Measurements from ENCODE around the gene TFCP2.
A peak's percentile ranks its signal among the peaks of the same experiment; 100 is the strongest.

The TFCP2 gene

DNA sequence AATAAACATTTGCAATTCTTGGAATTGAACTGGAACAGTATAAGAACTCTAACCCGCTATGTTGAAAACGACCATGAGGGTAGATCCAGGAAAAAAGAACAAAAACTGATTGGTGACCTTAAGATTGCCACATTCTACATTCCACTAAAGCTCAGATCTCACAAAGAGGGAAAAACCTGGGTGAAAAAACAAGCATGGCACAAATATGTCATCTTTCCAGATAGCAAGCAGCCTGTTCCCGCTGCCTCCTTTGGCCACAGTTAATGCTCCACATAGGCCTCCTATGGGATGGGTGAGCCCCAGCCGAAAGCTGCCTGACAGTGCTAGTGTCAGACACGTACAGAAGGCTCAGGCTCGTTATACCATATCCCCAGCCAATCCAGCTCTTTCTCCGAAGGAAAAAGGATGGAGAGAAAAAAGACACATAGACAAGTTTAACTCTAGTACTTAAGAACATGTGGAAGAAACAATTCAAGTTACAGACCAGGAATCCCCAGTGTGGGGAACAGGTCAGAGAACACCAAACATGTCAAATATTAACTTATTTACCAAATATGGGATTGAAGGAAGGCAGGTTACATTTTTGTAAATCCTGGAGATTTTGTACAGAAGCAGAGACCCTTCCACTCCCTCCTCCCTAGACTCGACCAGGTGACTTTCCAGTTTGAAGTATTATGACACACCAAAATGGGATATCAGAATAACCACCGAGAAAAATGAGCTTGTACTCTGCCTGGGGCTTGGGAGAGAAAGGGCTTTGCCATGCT, 110.1 kb downstream of the TFCP2 start:
- no peak for ATAC-seq (replicated peaks; ENCODE audit: extremely low read depth, poor library complexity, severe bottlenecking)
- H3K4me3 Mint-ChIP-seq, result no peak overlapping the region
- H3K27ac Mint-ChIP-seq (ENCODE audit: low read depth), result no peak overlapping the region
- peaks cover 6% of the 10 kb centered on the region for H3K4me1 Mint-ChIP-seq
- no peaks in the 10 kb centered on the region for H3K27me3 Mint-ChIP-seq
- no peaks in the 10 kb centered on the region for H3K9me3 Mint-ChIP-seq
- H3K36me3 Mint-ChIP-seq (ENCODE audit: insufficient read depth), result peaks cover 51% of the 10 kb centered on the region
- no peak for DNase-seq (ENCODE audit: low spot score in 2 of 2)

DNA sequence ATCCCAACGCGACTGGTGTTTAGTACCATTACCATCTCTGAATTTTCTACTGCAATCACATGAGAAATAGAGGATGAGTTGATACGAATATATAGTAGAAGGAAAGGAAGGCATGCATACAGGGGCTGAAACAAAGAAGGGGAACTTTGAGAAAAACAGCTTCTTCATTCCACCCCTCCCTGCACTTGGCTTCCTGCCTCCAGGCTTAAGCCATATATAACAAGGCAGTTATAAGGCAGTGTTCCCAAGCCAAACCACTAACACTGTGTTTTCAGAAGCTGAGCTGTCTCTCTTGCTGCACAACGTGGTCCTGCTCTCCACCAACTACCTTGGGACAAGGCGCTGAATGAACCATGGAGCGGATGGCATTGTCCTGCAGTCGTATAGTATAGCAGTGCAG, 113.8 kb downstream of the TFCP2 start:
- Mint-ChIP-seq H3K27me3 (no peaks in the 10 kb centered on the region), H3K4me1 (peaks cover 6% of the 10 kb centered on the region), H3K27ac (ENCODE audit: low read depth) (no peak overlapping the region), H3K4me3 (no peak overlapping the region), H3K9me3 (no peaks in the 10 kb centered on the region), H3K36me3 (ENCODE audit: insufficient read depth) (peaks cover 58% of the 10 kb centered on the region)
- no peak for DNase-seq (ENCODE audit: low spot score in 2 of 2)
- no peak for ATAC-seq (replicated peaks; ENCODE audit: extremely low read depth, poor library complexity, severe bottlenecking)

DNA sequence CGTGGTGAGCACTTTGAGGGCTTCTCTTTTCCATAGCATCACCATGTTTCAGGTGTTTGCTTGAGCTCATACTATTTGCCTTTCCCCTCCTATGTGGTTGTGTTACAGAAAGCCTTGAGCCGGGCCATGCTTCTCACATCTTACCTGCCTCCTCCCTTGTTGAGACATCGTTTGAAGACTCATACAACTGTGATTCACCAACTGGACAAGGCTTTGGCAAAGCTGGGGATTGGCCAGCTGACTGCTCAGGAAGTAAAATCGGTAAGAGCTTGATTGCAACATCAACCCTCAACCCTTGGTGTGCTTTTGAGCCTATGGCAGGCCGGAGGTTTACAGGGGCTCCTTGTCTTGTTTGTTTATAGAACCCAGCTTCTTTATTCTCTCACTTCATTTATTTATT, 116.7 kb downstream of the TFCP2 start:
- Mint-ChIP-seq H3K27ac (ENCODE audit: low read depth) (no peak overlapping the region), H3K4me1 (peaks cover 11% of the 10 kb centered on the region), H3K36me3 (ENCODE audit: insufficient read depth) (peaks cover 58% of the 10 kb centered on the region), H3K27me3 (no peaks in the 10 kb centered on the region), H3K9me3 (no peaks in the 10 kb centered on the region), H3K4me3 (no peak overlapping the region)
- ATAC-seq (replicated peaks; ENCODE audit: extremely low read depth, poor library complexity, severe bottlenecking), result no peak
- DNase-seq (ENCODE audit: low spot score in 2 of 2), result no peak

DNA sequence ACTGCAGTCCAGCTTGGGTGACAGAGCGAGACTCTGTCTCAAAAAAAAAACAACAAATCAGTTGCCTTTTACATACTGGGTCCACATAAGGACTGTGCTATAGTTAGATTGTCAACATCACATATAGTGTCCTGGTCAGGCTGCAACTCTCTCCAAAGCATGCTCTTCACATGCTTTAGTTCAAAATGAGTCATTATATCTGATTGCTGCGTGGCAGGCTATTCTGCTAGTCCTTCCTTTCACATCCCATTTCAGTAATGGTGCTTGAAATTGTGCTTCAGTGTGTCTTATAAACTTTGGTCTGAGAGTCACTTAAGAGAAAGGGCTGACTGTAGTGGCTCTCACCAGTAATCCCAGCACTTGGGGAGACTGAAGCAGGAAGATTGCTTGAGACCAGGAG, 117.9 kb downstream of the TFCP2 start:
- peaks cover 59% of the 10 kb centered on the region for H3K36me3 Mint-ChIP-seq (ENCODE audit: insufficient read depth)

DNA sequence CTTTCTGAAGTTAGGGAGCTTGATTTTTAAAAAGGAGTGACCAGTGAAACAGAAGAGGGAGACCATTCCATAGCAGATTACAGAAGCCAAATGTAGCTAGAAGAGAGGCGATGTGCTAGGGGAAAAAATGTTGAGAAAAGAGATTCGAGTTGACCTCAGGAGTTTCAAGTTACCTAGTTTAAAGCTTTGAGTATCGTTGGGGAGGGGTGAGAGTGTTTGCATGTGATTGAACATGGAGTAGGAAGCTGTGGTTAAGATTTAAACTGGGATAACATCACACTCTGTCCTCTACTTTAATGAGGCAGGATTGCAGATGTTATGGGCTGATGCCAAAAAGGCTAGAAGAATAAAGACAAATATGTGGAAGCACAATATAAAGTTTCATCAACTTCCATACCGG, 121.1 kb downstream of the TFCP2 start:
- DNase-seq (ENCODE audit: low spot score in 2 of 2) (no peak), ATAC-seq (replicated peaks; ENCODE audit: extremely low read depth, poor library complexity, severe bottlenecking) (no peak)
- no peaks in the 10 kb centered on the region for H3K27me3 Mint-ChIP-seq
- no peaks in the 10 kb centered on the region for H3K9me3 Mint-ChIP-seq
- H3K36me3 Mint-ChIP-seq (ENCODE audit: insufficient read depth), result peaks cover 51% of the 10 kb centered on the region
- H3K27ac Mint-ChIP-seq (ENCODE audit: low read depth), result no peak overlapping the region
- H3K4me3 Mint-ChIP-seq, result no peak overlapping the region
- H3K4me1 Mint-ChIP-seq, result peaks cover 26% of the 10 kb centered on the region

More for the DNA sequence above, 117.9 kb downstream of the TFCP2 start:
- Mint-ChIP-seq H3K4me1 (peaks cover 8% of the 10 kb centered on the region), H3K4me3 (no peak overlapping the region), H3K9me3 (no peaks in the 10 kb centered on the region), H3K27me3 (no peaks in the 10 kb centered on the region), H3K27ac (ENCODE audit: low read depth) (no peak overlapping the region)
- DNase-seq (ENCODE audit: low spot score in 2 of 2) (no peak), ATAC-seq (replicated peaks; ENCODE audit: extremely low read depth, poor library complexity, severe bottlenecking) (no peak)

DNA sequence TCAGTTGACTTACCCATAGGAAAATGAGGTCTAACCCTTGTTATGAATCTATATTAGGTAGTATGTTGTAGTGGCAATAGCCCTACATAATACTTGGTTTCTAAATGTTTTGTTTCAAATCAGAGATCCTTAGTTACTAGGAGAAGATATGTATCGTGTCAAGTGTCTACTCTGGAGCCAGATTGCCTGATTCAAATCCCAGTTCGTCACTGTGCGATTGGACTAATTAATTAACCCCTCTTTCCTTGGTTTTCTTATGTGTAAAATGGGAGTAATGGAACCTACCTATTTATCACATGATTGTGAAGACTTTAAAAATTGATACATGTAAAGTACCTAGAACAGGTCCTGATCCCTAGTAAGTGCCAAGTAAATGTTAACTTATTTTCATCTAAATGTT, 123.4 kb downstream of the TFCP2 start:
- Mint-ChIP-seq H3K9me3 (no peaks in the 10 kb centered on the region), H3K27me3 (no peaks in the 10 kb centered on the region), H3K4me1 (peaks cover 26% of the 10 kb centered on the region), H3K27ac (ENCODE audit: low read depth) (peak overlapping the region; percentile 98), H3K4me3 (peak overlapping the region; percentile 98), H3K36me3 (ENCODE audit: insufficient read depth) (peaks cover 31% of the 10 kb centered on the region)
- no peak for DNase-seq (ENCODE audit: low spot score in 2 of 2)
- no peak for ATAC-seq (replicated peaks; ENCODE audit: extremely low read depth, poor library complexity, severe bottlenecking)

DNA sequence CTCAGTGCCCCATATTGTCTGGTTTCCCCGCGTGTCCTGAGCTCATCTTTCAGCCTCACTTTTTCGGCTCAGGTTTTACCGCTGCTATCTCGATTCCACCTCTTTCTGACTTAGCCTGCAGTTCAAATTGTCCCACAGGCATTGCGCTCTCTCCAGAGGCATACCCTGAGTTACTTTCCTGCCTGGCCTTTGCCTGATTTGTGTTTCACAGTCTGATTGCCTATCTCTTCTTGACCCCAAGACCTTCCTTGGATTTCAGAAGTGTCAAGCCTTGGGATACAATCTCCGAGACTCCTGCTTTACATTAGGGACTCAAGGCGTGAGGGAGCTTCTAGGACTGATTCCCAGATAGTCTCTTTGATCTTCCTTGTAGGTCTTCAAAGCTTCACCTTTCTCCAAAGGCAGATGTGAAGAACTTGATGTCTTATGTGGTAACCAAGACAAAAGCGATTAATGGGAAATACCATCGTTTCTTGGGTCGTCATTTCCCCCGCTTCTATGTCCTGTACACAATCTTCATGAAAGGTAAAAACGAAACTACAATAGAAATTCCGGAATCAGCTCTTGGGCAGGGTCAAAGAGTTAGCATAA, 124.2 kb downstream of the TFCP2 start:
- ATAC-seq (replicated peaks; ENCODE audit: extremely low read depth, poor library complexity, severe bottlenecking) (peak; percentile 6), DNase-seq (ENCODE audit: low spot score in 2 of 2) (no peak)
- Mint-ChIP-seq H3K4me3 (peak overlapping the region; percentile 98), H3K27me3 (no peaks in the 10 kb centered on the region), H3K36me3 (ENCODE audit: insufficient read depth) (peaks cover 27% of the 10 kb centered on the region), H3K4me1 (peaks cover 26% of the 10 kb centered on the region), H3K9me3 (no peaks in the 10 kb centered on the region), H3K27ac (ENCODE audit: low read depth) (peak overlapping the region; percentile 98)

DNA sequence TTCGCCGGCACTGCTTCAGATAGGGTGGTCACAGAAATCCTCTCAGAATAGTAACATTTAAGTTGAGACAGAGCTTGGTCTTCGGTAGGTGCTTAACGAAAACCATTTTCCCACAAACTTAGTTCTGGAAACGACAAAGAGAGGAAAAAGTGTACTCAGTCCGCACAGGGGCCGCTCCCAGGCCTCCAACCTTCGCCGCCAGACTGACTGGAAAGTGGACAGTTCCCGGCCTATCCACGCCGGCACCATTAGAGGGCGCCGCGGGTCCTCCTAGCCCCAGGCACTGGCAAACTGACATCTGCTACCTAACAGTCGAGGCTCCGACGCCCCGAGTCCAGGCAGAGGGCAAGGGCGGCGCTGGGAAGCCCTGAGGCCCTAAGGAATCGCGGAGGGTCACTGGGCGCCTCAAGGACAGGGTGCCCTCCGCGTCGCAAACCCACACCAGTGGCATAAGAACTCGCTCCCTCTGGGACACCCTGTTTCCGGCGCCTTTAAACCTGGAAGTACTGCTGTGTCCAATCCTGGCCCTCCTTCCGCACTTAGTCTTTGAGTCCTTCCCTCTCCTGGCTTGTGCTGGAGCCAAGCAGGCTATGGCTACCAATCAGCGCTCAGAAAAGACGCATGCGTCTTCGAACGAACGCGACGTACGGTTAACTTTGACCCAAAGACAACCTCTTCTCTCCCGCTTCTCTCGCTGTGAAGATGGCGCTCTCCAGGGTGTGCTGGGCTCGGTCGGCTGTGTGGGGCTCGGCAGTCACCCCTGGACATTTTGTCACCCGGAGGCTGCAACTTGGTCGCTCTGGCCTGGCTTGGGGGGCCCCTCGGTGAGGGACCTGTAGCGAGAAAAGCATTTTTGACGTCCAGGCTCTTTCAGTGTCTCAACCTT, 125.0 kb downstream of the TFCP2 start, which contains the start of gene LETMD1:
Gene LETMD1 (plus strand): TSS at position 673 of the 886 bp plus-strand sequence. CDS start 30 bp downstream, at position 703.
- peak; percentile 96 for ATAC-seq (replicated peaks; ENCODE audit: extremely low read depth, poor library complexity, severe bottlenecking)
- peaks cover 26% of the 10 kb centered on the region for H3K4me1 Mint-ChIP-seq
- peaks cover 24% of the 10 kb centered on the region for H3K36me3 Mint-ChIP-seq (ENCODE audit: insufficient read depth)

More for the DNA sequence above, 125.0 kb downstream of the TFCP2 start, which contains the start of gene LETMD1:
- Mint-ChIP-seq H3K4me3 (peak within 1 kb of the TSS; percentile 98), H3K9me3 (no peaks in the 10 kb centered on the region), H3K27me3 (no peaks in the 10 kb centered on the region), H3K27ac (ENCODE audit: low read depth) (peak within 1 kb of the TSS; percentile 98)
- peak; percentile 88 to 90 for DNase-seq (ENCODE audit: low spot score in 2 of 2)
